CD14-positive monocyte (primary cell): ENCODE data around the gene SDHAF1. TPM values are rescaled to one million over a fixed set of nuclear protein-coding genes. Genes with fewer than 3 reads are reported as not detected.

Experiments used
- DNase-seq, 3 donors: peaks; one replicate each; pipeline ENCODE4 v3.0.0-alpha.2; 2011 to 2022
- H2AFZ ChIP-seq: 2 replicates; pipeline ENCODE4 v1.6.0; 2012; ENCODE audit warnings: mild to moderate bottlenecking, low read depth, low read length, inconsistent platforms; ENCODE audit not compliant: insufficient read depth, poor library complexity, severe bottlenecking
- H3K27ac ChIP-seq, 2 donors: 1 replicate in 1 of 2; 2 replicates in 1 of 2; pipeline ENCODE4 v1.5.1; 2012 to 2013; ENCODE audit warnings: low read length in 2 of 2, control low read depth in 1 of 2, inconsistent platforms in 1 of 2, low read depth in 1 of 2, mild to moderate bottlenecking in 1 of 2
- H3K27me3 ChIP-seq, 2 donors: one replicate each; pipeline versions ENCODE4 v1.6.0 to v1.6.1; 2011 to 2013; ENCODE audit warnings: low read length in 2 of 2; ENCODE audit not compliant: control insufficient read depth in 2 of 2, insufficient read depth in 2 of 2
- H3K36me3 ChIP-seq, 2 donors: replicated peaks in 1 of 2; 1 replicate in 1 of 2; 2 replicates in 1 of 2; pipeline versions ENCODE4 v1.5.1 to v1.6.1; 2012 to 2013; ENCODE audit warnings: low read length in 2 of 2, control low read depth in 1 of 2, inconsistent platforms in 1 of 2, mild to moderate bottlenecking in 1 of 2; ENCODE audit not compliant: insufficient read depth in 2 of 2, control insufficient read depth in 1 of 2
- H3K4me1 ChIP-seq, 2 donors: 1 replicate in 1 of 2; 2 replicates in 1 of 2; pipeline versions ENCODE4 v1.5.1 to v1.6.1; 2012 to 2013; ENCODE audit warnings: low read length in 2 of 2, control low read depth in 1 of 2, inconsistent platforms in 1 of 2, mild to moderate bottlenecking in 1 of 2, moderate library complexity in 1 of 2; ENCODE audit not compliant: insufficient read depth in 2 of 2, control insufficient read depth in 1 of 2
- H3K4me2 ChIP-seq: replicated peaks from 2 replicates; pipeline ENCODE3; 2012; ENCODE audit warnings: low read length, moderate library complexity, mild to moderate bottlenecking; ENCODE audit not compliant: poor library complexity, severe bottlenecking; ENCODE audit errors: extremely low read depth
- H3K4me3 ChIP-seq, 3 experiments: fragments of 200-600 bp in 1 of 3; sonication (generic) in 1 of 3; replicated peaks in 1 of 3; 1 replicate in 2 of 3; 2 replicates in 1 of 3; pipeline ENCODE4 v1.5.1; 2011 to 2013; ENCODE audit warnings: low read length in 3 of 3, mild to moderate bottlenecking in 3 of 3, control low read depth in 2 of 3, low read depth in 2 of 3, inconsistent platforms in 1 of 3, moderate library complexity in 1 of 3
- H3K79me2 ChIP-seq: 2 replicates; pipeline ENCODE4 v1.6.0; 2012; ENCODE audit warnings: mild to moderate bottlenecking, control low read depth, inconsistent platforms, low read length, moderate library complexity; ENCODE audit not compliant: insufficient read depth
- H3K9ac ChIP-seq: 2 replicates; pipeline ENCODE4 v1.6.0; 2017; ENCODE audit warnings: low read length, mild to moderate bottlenecking; ENCODE audit not compliant: insufficient read depth, poor library complexity, severe bottlenecking
- H3K9me3 ChIP-seq, 2 donors: replicated peaks in 1 of 2; 1 replicate in 1 of 2; 2 replicates in 1 of 2; pipeline versions ENCODE4 v1.5.1 to v1.6.1; 2012 to 2013; ENCODE audit warnings: low read length in 2 of 2, control low read depth in 1 of 2; ENCODE audit not compliant: control insufficient read depth in 1 of 2, insufficient read depth in 1 of 2
- H4K20me1 ChIP-seq: 2 replicates; pipeline ENCODE4 v1.6.0; 2012; ENCODE audit warnings: mild to moderate bottlenecking, low read length, control low read depth, moderate library complexity; ENCODE audit not compliant: insufficient read depth
- H3K27ac Mint-ChIP-seq, 7 donors: one replicate each; pipeline ENCODE4 v1.8.0; 2020; ENCODE audit warnings: mild to moderate bottlenecking in 7 of 7, mixed read lengths in 7 of 7, moderate library complexity in 6 of 7, inconsistent platforms in 2 of 7
- H3K27me3 Mint-ChIP-seq, 3 donors: one replicate each; pipeline ENCODE4 v1.8.0; 2021 to 2022; ENCODE audit warnings: low read depth in 3 of 3, mild to moderate bottlenecking in 3 of 3, mixed read lengths in 3 of 3, moderate library complexity in 3 of 3, inconsistent platforms in 1 of 3
- H3K36me3 Mint-ChIP-seq, 2 donors: one replicate each; pipeline ENCODE4 v1.8.0; 2020; ENCODE audit warnings: mixed read lengths in 2 of 2, inconsistent platforms in 1 of 2, mild to moderate bottlenecking in 1 of 2
- H3K4me1 Mint-ChIP-seq: one replicate; pipeline ENCODE4 v1.8.0; 2020; ENCODE audit warnings: mild to moderate bottlenecking, mixed read lengths
- H3K4me3 Mint-ChIP-seq, 2 donors: one replicate each; pipeline ENCODE4 v1.8.0; 2020; ENCODE audit warnings: mild to moderate bottlenecking in 2 of 2, mixed read lengths in 2 of 2, moderate library complexity in 1 of 2
- H3K9me3 Mint-ChIP-seq, 7 donors: one replicate each; pipeline ENCODE4 v1.8.0; 2020 to 2022; ENCODE audit warnings: mixed read lengths in 7 of 7, mild to moderate bottlenecking in 6 of 7, moderate library complexity in 6 of 7, inconsistent platforms in 2 of 7
- CTCF ChIP-seq: fragments of 200-600 bp; IDR thresholded peaks from one replicate; pipeline ENCODE4 v1.8.0; 2022; ENCODE audit warnings: antibody characterized with exemption, mild to moderate bottlenecking
- WGBS: methylation state at CpG from one replicate; pipeline ENCODE4 v1.1.5; 2013; ENCODE audit warnings: missing lambda C conversion rate; ENCODE audit not compliant: insufficient coverage; 5-methylcytosine and 5-hydroxymethylcytosine counted together
- intact Hi-C, 2 donors: fragments of 100-400 bp; cut with micrococcal nuclease; formaldehyde crosslinking; loops; one replicate each; pipeline versions ENCODE4 v1.15.0 to v1.15.1; 2023
- polyA plus RNA-seq, 3 donors: library from polyadenylated mRNA; depleted of rRNA in 1 of 3; unstranded in 2 of 3; stranded (reverse) in 1 of 3; fragments of 300-500 nt in 2 of 3; fragments of >200 nt in 1 of 3; fragmentation: Illumina TruSeq in 2 of 3; gene quantifications; 1 replicate in 2 of 3; 2 replicates in 1 of 3; pipeline ENCODE4 v1.2.3, GENCODE V29; 2012 to 2021

SDHAF1 gene
- polyA plus RNA-seq, 3 donors = 10.4 to 26.9 (median 19.0) TPM

GRCh38 chr19:35973487-35973886 is 21.5 kb upstream of the SDHAF1 start:
- peaks cover 0 to 2% (median 0%) of the 10 kb centered on the region in 7 donors for H3K9me3 Mint-ChIP-seq
- intact Hi-C loops = no loop called here
- H3K4me1 Mint-ChIP-seq = no peaks in the 10 kb centered on the region
- no peaks in the 10 kb centered on the region for H4K20me1 ChIP-seq
- no peak overlapping the region for H3K27ac ChIP-seq
- no peaks in the 10 kb centered on the region for H3K27me3 ChIP-seq
- H3K79me2 ChIP-seq = no peaks in the 10 kb centered on the region
- H3K36me3 Mint-ChIP-seq = no peaks in the 10 kb centered on the region
- H3K27ac Mint-ChIP-seq = no peak overlapping the region
- WGBS = 42% methylated on average over 8 of the region's 8 CpGs
- no peak for TF ChIP-seq CTCF
- H3K4me2 ChIP-seq = no peak overlapping the region
- DNase-seq = no peak
- H2AFZ ChIP-seq = no peak overlapping the region
- H3K9ac ChIP-seq = no peak overlapping the region
- no peak overlapping the region for H3K4me3 ChIP-seq
- no peak overlapping the region for H3K4me3 Mint-ChIP-seq
- no peaks in the 10 kb centered on the region for H3K4me1 ChIP-seq
- peaks cover 5 to 17% (median 16%) of the 10 kb centered on the region in 3 donors for H3K27me3 Mint-ChIP-seq
- no peaks in the 10 kb centered on the region for H3K36me3 ChIP-seq
- H3K9me3 ChIP-seq = no peaks in the 10 kb centered on the region

- Histone ChIP-seq H3K9ac (no peak overlapping the region), H3K27ac (no peak overlapping the region), H3K4me2 (no peak overlapping the region), H3K79me2 (no peaks in the 10 kb centered on the region), H2AFZ (no peak overlapping the region), H3K27me3 (no peaks in the 10 kb centered on the region), H3K36me3 (no peaks in the 10 kb centered on the region), H4K20me1 (no peaks in the 10 kb centered on the region), H3K4me3 (no peak overlapping the region), H3K9me3 (no peaks in the 10 kb centered on the region), H3K4me1 (no peaks in the 10 kb centered on the region)
- no peak for DNase-seq
- Mint-ChIP-seq H3K27ac (no peak overlapping the region), H3K36me3 (no peaks in the 10 kb centered on the region), H3K9me3 (peaks cover 0 to 2% (median 0%) of the 10 kb centered on the region in 7 donors), H3K4me1 (no peaks in the 10 kb centered on the region), H3K27me3 (peaks cover 6 to 21% (median 21%) of the 10 kb centered on the region in 3 donors), H3K4me3 (no peak overlapping the region)
- WGBS = 25% methylated on average over 2 of the region's 5 CpGs
- TF ChIP-seq CTCF = no peak
- intact Hi-C loops = no loop called here
Measured at GRCh38 chr19:35975608-35976214, 19.3 kb upstream of the SDHAF1 start.
